Stomach (tissue), 9 donors: ENCODE data around the gene CAB39L. TPM values are rescaled to one million over a fixed set of nuclear protein-coding genes. Genes with fewer than 3 reads are reported as not detected.

Source experiments
- DNase-seq, 2 donors: peaks; one replicate each; pipeline versions ENCODE4 v3.0.0 to v3.0.0-alpha.2; 2013 to 2019
- H3K27ac ChIP-seq, 5 donors: fragments of 200-600 bp in 4 of 5; sonication (generic) in 4 of 5; one replicate each; pipeline ENCODE4 v1.5.1; 2013 to 2019; ENCODE audit warnings: mild to moderate bottlenecking in 1 of 5, moderate library complexity in 1 of 5
- H3K27me3 ChIP-seq, 3 donors: fragments of 200-600 bp; sonication (generic); one replicate each; pipeline ENCODE4 v1.5.1; 2017 to 2019; ENCODE audit warnings: mixed run types in 1 of 3
- H3K36me3 ChIP-seq, 4 donors: fragments of 200-600 bp; sonication (generic); 1 replicate in 3 of 4; 2 replicates in 1 of 4; pipeline ENCODE4 v1.5.1; 2016 to 2019
- H3K4me1 ChIP-seq, 4 donors: fragments of 200-600 bp; sonication (generic); one replicate each; pipeline ENCODE4 v1.5.1; 2016 to 2019
- H3K4me3 ChIP-seq, 4 donors: fragments of 200-600 bp; sonication (generic) in 3 of 4; one replicate each; pipeline ENCODE4 v1.5.1; 2016 to 2019; ENCODE audit warnings: mild to moderate bottlenecking in 1 of 4
- H3K9me3 ChIP-seq, 4 donors: fragments of 200-600 bp; sonication (generic); one replicate each; pipeline ENCODE4 v1.5.1; 2016 to 2019
- EP300 ChIP-seq: sonication (generic); formaldehyde crosslinking; IDR thresholded peaks from one replicate; pipeline ENCODE4 v1.6.1; 2017; ENCODE audit warnings: antibody characterized with exemption
- POLR2A ChIP-seq, 4 donors: fragments of 450-650 bp; IDR thresholded peaks; one replicate each; pipeline ENCODE4 v1.6.1; 2016; ENCODE audit warnings: antibody characterized with exemption in 4 of 4, control low read depth in 2 of 4, mild to moderate bottlenecking in 1 of 4, moderate library complexity in 1 of 4
- POLR2AphosphoS5 ChIP-seq, 3 donors: sonication (generic); formaldehyde crosslinking; IDR thresholded peaks; one replicate each; pipeline ENCODE4 v1.6.1; 2016; ENCODE audit warnings: antibody characterized with exemption in 3 of 3
- WGBS, 5 donors: extraction: QIAGEN DNeasy Blood & Tissue Kit in 3 of 5; methylation state at CpG; one replicate each; pipeline versions ENCODE4 v1.1.5 to v1.1.7; 2013 to 2018; 5-methylcytosine and 5-hydroxymethylcytosine counted together
- intact Hi-C: fragments of 100-400 bp; cut with DNase I; formaldehyde crosslinking; loops from one replicate; pipeline ENCODE4 v1.15.1; 2023; ENCODE audit warnings: low total_unique reads
- polyA plus RNA-seq, 3 donors: library from polyadenylated mRNA; stranded (reverse); fragments of 200-250 nt; gene quantifications; one replicate each; pipeline ENCODE4 v1.2.3, GENCODE V29; 2013
- total RNA-seq, 5 donors: library from RNA; depleted of rRNA; stranded (reverse); fragments of >200 nt; gene quantifications; one replicate each; pipeline versions ENCODE4 v1.1.0 to v1.2.3, GENCODE V29; 2014 to 2016
- TF ChIP-seq, protein P1 (sequence below), 7 experiments: fragments of 450-650 bp in 4 of 7; fragments of 200-600 bp in 3 of 7; sonication (generic) in 3 of 7; IDR thresholded peaks; one replicate each; pipeline ENCODE4 v1.5.1; 2016 to 2019; ENCODE audit warnings: antibody characterized with exemption in 7 of 7, control low read depth in 2 of 7, mild to moderate bottlenecking in 1 of 7
- donor health status: healthy with polysubstance abuse.
- donor health status: Bipolar disorder and iron deficiency.
- donor health status: healthy.

The CAB39L gene
- total and polyA plus RNA-seq, 8 donors: 11.4 to 61.6 (median 33.0) TPM

GRCh38 chr13:49400755-49401659 lies 42.9 kb downstream of the CAB39L start:
- peak overlapping the region; percentile 36 to 48 (median 43) for H3K4me3 ChIP-seq
- H3K27ac ChIP-seq: peak overlapping the region; percentile 59 to 90 (median 85)
- TF ChIP-seq EP300 (no peak), POLR2AphosphoS5 (IDR thresholded peaks at IDR 0.05) (peak; percentile 86 to 91 (median 87)), POLR2A (IDR thresholded peaks at IDR 0.05) (peak in 1 of 4 donors; percentile 20)
- TF ChIP-seq, protein P1, sequence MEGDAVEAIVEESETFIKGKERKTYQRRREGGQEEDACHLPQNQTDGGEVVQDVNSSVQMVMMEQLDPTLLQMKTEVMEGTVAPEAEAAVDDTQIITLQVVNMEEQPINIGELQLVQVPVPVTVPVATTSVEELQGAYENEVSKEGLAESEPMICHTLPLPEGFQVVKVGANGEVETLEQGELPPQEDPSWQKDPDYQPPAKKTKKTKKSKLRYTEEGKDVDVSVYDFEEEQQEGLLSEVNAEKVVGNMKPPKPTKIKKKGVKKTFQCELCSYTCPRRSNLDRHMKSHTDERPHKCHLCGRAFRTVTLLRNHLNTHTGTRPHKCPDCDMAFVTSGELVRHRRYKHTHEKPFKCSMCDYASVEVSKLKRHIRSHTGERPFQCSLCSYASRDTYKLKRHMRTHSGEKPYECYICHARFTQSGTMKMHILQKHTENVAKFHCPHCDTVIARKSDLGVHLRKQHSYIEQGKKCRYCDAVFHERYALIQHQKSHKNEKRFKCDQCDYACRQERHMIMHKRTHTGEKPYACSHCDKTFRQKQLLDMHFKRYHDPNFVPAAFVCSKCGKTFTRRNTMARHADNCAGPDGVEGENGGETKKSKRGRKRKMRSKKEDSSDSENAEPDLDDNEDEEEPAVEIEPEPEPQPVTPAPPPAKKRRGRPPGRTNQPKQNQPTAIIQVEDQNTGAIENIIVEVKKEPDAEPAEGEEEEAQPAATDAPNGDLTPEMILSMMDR (IDR thresholded peaks at IDR 0.05): no peak
- intact Hi-C loops: no loop called here
- H3K9me3 ChIP-seq: peaks cover 0 to 20% (median 11%) of the 10 kb centered on the region in 4 donors
- no peaks in the 10 kb centered on the region for H3K27me3 ChIP-seq
- H3K36me3 ChIP-seq: no peaks in the 10 kb centered on the region
- peak; percentile 45 to 90 for DNase-seq
- 3 to 16% (median 9%) methylated on average over 7 of the region's 7 CpGs for WGBS, 5 donors
- H3K4me1 ChIP-seq: peaks cover 0 to 34% (median 11%) of the 10 kb centered on the region in 4 donors

- Histone ChIP-seq H3K27ac (peak overlapping the region in 4 of 5 donors; percentile 82 to 90 (median 86)), H3K36me3 (no peaks in the 10 kb centered on the region), H3K4me3 (peak overlapping the region; percentile 36 to 48 (median 43)), H3K9me3 (peaks cover 0 to 11% (median 5%) of the 10 kb centered on the region in 4 donors), H3K4me1 (peaks cover 0 to 34% (median 15%) of the 10 kb centered on the region in 4 donors), H3K27me3 (no peaks in the 10 kb centered on the region)
- intact Hi-C loops: no loop called here
- TF ChIP-seq EP300: no peak
- no peak for TF ChIP-seq POLR2AphosphoS5 (IDR thresholded peaks at IDR 0.05)
- no peak for TF ChIP-seq POLR2A (IDR thresholded peaks at IDR 0.05)
- TF ChIP-seq, protein P1 (IDR thresholded peaks at IDR 0.05): no peak
- peak in 1 of 2 donors; percentile 79 for DNase-seq
- WGBS, 5 donors: 27 to 41% (median 31%) methylated on average over 1 of the region's 1 CpG
These were observed 43.9 kb downstream of the CAB39L start for GRCh38 chr13:49399801-49400472.

DNA sequence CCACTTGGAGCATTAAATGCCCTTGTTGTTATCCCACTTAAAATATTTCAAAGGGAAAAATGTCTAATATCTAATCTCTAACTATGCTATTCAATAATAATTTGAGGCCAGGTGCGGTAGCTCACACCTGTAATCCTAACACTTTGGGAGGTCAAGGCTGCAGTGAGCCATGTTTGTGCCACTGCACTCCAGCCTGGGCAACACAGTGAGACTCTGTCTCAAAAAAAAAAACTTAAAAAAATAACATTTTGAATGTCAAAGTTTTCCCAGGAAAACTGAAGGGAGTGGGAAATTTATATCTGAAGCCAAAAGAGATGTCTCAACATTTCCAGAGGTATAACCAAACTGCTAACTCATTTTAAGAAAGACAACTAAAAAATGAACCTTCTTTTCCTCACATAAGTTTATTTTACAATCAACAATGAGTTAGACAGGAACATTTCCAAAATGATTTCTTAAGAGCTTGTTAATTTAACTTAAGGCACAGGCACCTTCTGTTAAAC lies 47.9 kb downstream of the CAB39L start:
- no peak for DNase-seq
- Histone ChIP-seq H3K4me1 (peaks cover 0 to 26% (median 11%) of the 10 kb centered on the region in 4 donors), H3K4me3 (no peak overlapping the region), H3K27ac (peak overlapping the region in 4 of 5 donors; percentile 14 to 63 (median 46)), H3K27me3 (no peaks in the 10 kb centered on the region), H3K36me3 (peaks cover 0 to 5% (median 0%) of the 10 kb centered on the region in 4 donors), H3K9me3 (no peaks in the 10 kb centered on the region)
- 64 to 96% (median 83%) methylated on average over 1 of the region's 1 CpG for WGBS, 5 donors
- TF ChIP-seq, protein P1 (IDR thresholded peaks at IDR 0.05): no peak
- TF ChIP-seq POLR2AphosphoS5 (IDR thresholded peaks at IDR 0.05) (no peak), POLR2A (IDR thresholded peaks at IDR 0.05) (no peak), EP300 (no peak)
- intact Hi-C loops: no loop called here

DNA sequence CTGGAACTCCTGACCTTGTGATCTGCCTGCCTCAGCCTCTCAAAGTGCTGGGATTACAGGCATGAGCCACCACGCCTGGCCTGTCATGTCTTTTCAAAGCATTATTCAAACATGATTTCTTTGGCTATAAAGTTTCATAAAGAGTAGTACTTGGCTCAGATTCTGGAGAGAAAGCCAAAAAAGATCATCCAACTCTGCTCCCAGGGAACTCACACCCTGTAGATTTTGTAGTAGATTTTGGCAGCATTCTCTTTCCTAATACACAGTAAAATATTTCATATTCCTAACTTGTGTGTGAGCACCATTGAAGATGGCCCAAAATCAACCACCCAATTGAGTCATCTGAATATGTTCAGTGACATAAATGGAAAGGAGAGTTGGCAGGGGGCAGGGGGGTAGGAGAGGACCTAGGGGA lies 48.4 kb downstream of the CAB39L start:
- WGBS, 5 donors: 50 to 83% (median 60%) methylated on average over 1 of the region's 1 CpG
- Histone ChIP-seq H3K4me3 (no peak overlapping the region), H3K36me3 (peaks cover 0 to 5% (median 0%) of the 10 kb centered on the region in 4 donors), H3K9me3 (no peaks in the 10 kb centered on the region), H3K4me1 (peaks cover 0 to 26% (median 8%) of the 10 kb centered on the region in 4 donors), H3K27ac (peak overlapping the region in 3 of 5 donors; percentile 43 to 63 (median 49)), H3K27me3 (no peaks in the 10 kb centered on the region)
- intact Hi-C loops: no loop called here
- DNase-seq: peak in 1 of 2 donors; percentile 24
- TF ChIP-seq EP300: no peak
- TF ChIP-seq, protein P1 (IDR thresholded peaks at IDR 0.05): no peak
